Measurements from ENCODE around the gene IL1RAPL2. TPM values are rescaled to one million over a fixed set of nuclear protein-coding genes. Genes with fewer than 3 reads are reported as not detected.

Gene IL1RAPL2
- total and polyA plus RNA-seq, 2 donors (not counting 1 experiment from before 2014, with no cell fraction given): not detected

DNA sequence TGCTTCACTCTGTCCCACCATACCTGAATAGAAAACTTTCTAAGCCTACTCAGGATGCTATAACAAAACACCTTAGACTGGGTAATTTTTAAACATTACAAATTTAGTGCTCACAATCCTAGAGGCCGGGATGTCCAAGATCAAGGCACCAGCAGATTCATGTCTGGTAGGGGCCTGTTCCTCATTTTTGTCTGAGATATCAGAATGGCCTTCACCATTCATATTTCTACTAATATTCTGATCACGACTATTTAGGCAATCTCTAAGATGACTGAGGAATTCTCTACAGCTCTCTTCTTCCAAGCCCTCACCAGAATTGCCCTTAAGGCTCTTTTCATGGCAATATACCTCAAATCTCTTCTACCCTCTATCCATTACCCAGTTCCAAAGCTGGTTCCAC, 1178.9 kb downstream of the IL1RAPL2 start:
- intact Hi-C loops (cut with micrococcal nuclease): no loop called here
- no peaks in the 10 kb centered on the region for H3K27me3 Mint-ChIP-seq
- H3K4me3 ChIP-seq (ENCODE audit: control extremely low read depth in 1 of 5, extremely low read depth in 1 of 5, insufficient read depth in 1 of 5, low read depth in 2 of 5, low read length in 4 of 5): no peak overlapping the region
- H3K4me1 ChIP-seq (ENCODE audit: control insufficient read depth in 2 of 2, insufficient read depth in 2 of 2, low read length in 2 of 2): no peaks in the 10 kb centered on the region
- no peaks in the 10 kb centered on the region for H4K20me1 ChIP-seq (ENCODE audit: control insufficient read depth, insufficient read depth, low read length, poor library complexity, severe bottlenecking)
- ATAC-seq (ENCODE audit: low read depth) (no peak), DNase-seq (no peak)
- ChIA-PET POLR2A (no interaction called here), CTCF (no interaction called here)
- no peak overlapping the region for H2AFZ ChIP-seq (ENCODE audit: insufficient read depth, low read depth, low read length, poor library complexity, severe bottlenecking)
- no peaks in the 10 kb centered on the region for H3K9me3 ChIP-seq (ENCODE audit: control extremely low read depth in 1 of 3, control insufficient read depth in 2 of 3, insufficient read depth in 1 of 3, low read length in 2 of 3)
- TF ChIP-seq, protein P1, sequence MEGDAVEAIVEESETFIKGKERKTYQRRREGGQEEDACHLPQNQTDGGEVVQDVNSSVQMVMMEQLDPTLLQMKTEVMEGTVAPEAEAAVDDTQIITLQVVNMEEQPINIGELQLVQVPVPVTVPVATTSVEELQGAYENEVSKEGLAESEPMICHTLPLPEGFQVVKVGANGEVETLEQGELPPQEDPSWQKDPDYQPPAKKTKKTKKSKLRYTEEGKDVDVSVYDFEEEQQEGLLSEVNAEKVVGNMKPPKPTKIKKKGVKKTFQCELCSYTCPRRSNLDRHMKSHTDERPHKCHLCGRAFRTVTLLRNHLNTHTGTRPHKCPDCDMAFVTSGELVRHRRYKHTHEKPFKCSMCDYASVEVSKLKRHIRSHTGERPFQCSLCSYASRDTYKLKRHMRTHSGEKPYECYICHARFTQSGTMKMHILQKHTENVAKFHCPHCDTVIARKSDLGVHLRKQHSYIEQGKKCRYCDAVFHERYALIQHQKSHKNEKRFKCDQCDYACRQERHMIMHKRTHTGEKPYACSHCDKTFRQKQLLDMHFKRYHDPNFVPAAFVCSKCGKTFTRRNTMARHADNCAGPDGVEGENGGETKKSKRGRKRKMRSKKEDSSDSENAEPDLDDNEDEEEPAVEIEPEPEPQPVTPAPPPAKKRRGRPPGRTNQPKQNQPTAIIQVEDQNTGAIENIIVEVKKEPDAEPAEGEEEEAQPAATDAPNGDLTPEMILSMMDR (IDR thresholded peaks at IDR 0.05): no peak
- H3K4me3 Mint-ChIP-seq: no peak overlapping the region
- no peak overlapping the region for H3K27ac Mint-ChIP-seq
- no peak overlapping the region for H3K27ac ChIP-seq (ENCODE audit: low read length in 2 of 2)
- no peaks in the 10 kb centered on the region for H3K79me2 ChIP-seq (ENCODE audit: control insufficient read depth, insufficient read depth, low read length)
- H3K4me2 ChIP-seq (replicated peaks; ENCODE audit: low read depth, low read length, poor library complexity, severe bottlenecking): no peak overlapping the region
- no peaks in the 10 kb centered on the region for H3K27me3 ChIP-seq (replicated peaks in 1 of 4; ENCODE audit: control extremely low read depth in 1 of 4, control insufficient read depth in 3 of 4, insufficient read depth in 4 of 4, low read length in 3 of 4)
- no peak overlapping the region for H3K9ac ChIP-seq (ENCODE audit: low read length)
- H3K36me3 ChIP-seq (replicated peaks in 1 of 2; ENCODE audit: control extremely low read depth in 1 of 2, control insufficient read depth in 1 of 2, extremely low read depth in 1 of 2, insufficient read depth in 2 of 2, low read length in 1 of 2): no peaks in the 10 kb centered on the region
- no peaks in the 10 kb centered on the region for H3K4me1 Mint-ChIP-seq
- H3K9me3 Mint-ChIP-seq (ENCODE audit: insufficient read depth): no peaks in the 10 kb centered on the region
- 89% methylated on average over 2 of the region's 2 CpGs for WGBS (ENCODE audit: insufficient coverage)

DNA sequence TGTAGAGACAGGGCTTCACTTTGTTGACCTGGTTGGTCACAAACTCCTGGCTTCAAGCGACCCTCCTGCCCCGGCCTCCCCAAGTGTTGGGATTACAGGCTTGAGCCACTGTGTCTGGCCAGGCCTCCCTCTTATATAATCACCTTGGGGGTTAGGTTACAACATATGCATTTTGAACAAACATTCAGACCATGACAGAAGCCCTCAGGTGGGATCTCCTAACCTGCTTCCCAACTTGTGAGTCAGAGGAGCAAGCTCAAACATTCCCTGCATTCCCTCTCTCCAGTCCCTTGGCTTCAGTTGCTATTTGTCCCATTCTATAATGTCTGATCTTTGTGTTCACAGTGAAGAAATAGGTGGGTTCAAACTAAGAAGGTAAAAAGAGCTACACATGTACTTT, 1179.9 kb downstream of the IL1RAPL2 start:
- DNase-seq (no peak), ATAC-seq (ENCODE audit: low read depth) (no peak)
- CTCF ChIA-PET: no interaction called here
- Histone ChIP-seq H3K27me3 (replicated peaks in 1 of 4; ENCODE audit: control extremely low read depth in 1 of 4, control insufficient read depth in 3 of 4, insufficient read depth in 4 of 4, low read length in 3 of 4) (no peaks in the 10 kb centered on the region), H3K4me3 (ENCODE audit: control extremely low read depth in 1 of 5, extremely low read depth in 1 of 5, insufficient read depth in 1 of 5, low read depth in 2 of 5, low read length in 4 of 5) (no peak overlapping the region), H3K9ac (ENCODE audit: low read length) (no peak overlapping the region), H4K20me1 (ENCODE audit: control insufficient read depth, insufficient read depth, low read length, poor library complexity, severe bottlenecking) (no peaks in the 10 kb centered on the region), H3K9me3 (ENCODE audit: control extremely low read depth in 1 of 3, control insufficient read depth in 2 of 3, insufficient read depth in 1 of 3, low read length in 2 of 3) (no peaks in the 10 kb centered on the region), H3K4me1 (ENCODE audit: control insufficient read depth in 2 of 2, insufficient read depth in 2 of 2, low read length in 2 of 2) (no peaks in the 10 kb centered on the region), H2AFZ (ENCODE audit: insufficient read depth, low read depth, low read length, poor library complexity, severe bottlenecking) (no peak overlapping the region), H3K27ac (ENCODE audit: low read length in 2 of 2) (no peak overlapping the region), H3K79me2 (ENCODE audit: control insufficient read depth, insufficient read depth, low read length) (no peaks in the 10 kb centered on the region), H3K4me2 (replicated peaks; ENCODE audit: low read depth, low read length, poor library complexity, severe bottlenecking) (no peak overlapping the region), H3K36me3 (replicated peaks in 1 of 2; ENCODE audit: control extremely low read depth in 1 of 2, control insufficient read depth in 1 of 2, extremely low read depth in 1 of 2, insufficient read depth in 2 of 2, low read length in 1 of 2) (no peaks in the 10 kb centered on the region)
- POLR2A ChIA-PET: no interaction called here
- no peak overlapping the region for H3K4me3 Mint-ChIP-seq
- no peak for TF ChIP-seq EZH2 (IDR thresholded peaks at IDR 0.05; ENCODE audit: borderline replicate concordance, insufficient read depth, low read depth, low read length, poor library complexity, severe bottlenecking)
- TF ChIP-seq, protein P1 (IDR thresholded peaks at IDR 0.05): no peak
- H3K4me1 Mint-ChIP-seq: no peaks in the 10 kb centered on the region
- no CpG with 5 or more reads among the region's 2 CpGs for WGBS (ENCODE audit: insufficient coverage)
- intact Hi-C loops (cut with micrococcal nuclease): no loop called here
- H3K9me3 Mint-ChIP-seq (ENCODE audit: insufficient read depth): no peaks in the 10 kb centered on the region
- no peak overlapping the region for H3K27ac Mint-ChIP-seq
- no peaks in the 10 kb centered on the region for H3K27me3 Mint-ChIP-seq

Data from B cell (primary cell).